Common myeloid progenitor, CD34-positive (primary cell): ENCODE measurements around the gene POU4F2.
"Not testable (repeated sequence)": the region's sequence is repeated elsewhere in the genome, so short reads cannot be mapped to it uniquely, and the experiment has no call there.

Source experiments
- CTCF ChIA-PET: fragments of 350-600 bp; sonication (Branson Sonifier 250); formaldehyde crosslinking; loops from one replicate; lab custom pipeline; 2021; ENCODE audit warnings: antibody characterized with exemption; lab: Charles Lee
- POLR2A ChIA-PET: fragments of 350-600 bp; sonication (Branson Sonifier 250); formaldehyde crosslinking; loops from one replicate; lab custom pipeline; 2021; ENCODE audit warnings: antibody characterized with exemption; lab: Charles Lee
- DNase-seq, 3 donors: peaks; one replicate each; pipeline versions ENCODE4 v3.0.0 to v3.0.0-alpha.2; 2013
- H3K27ac ChIP-seq, 2 experiments: 1 replicate in 1 of 2; 2 replicates in 1 of 2; pipeline ENCODE4 v1.7.0; 2013; ENCODE audit warnings: inconsistent platforms in 2 of 2, low read length in 2 of 2, mild to moderate bottlenecking in 2 of 2, low read depth in 1 of 2, moderate library complexity in 1 of 2; ENCODE audit not compliant: severe bottlenecking in 2 of 2, insufficient read depth in 1 of 2, poor library complexity in 1 of 2
- H3K27me3 ChIP-seq, 5 experiments: replicated peaks in 2 of 5; 1 replicate in 3 of 5; 2 replicates in 2 of 5; pipeline versions ENCODE4 v1.6.1 to v1.7.0; 2013; ENCODE audit warnings: low read length in 4 of 5, mild to moderate bottlenecking in 2 of 5, moderate library complexity in 2 of 5, inconsistent platforms in 1 of 5; ENCODE audit not compliant: insufficient read depth in 5 of 5, control insufficient read depth in 4 of 5
- H3K36me3 ChIP-seq, 4 experiments: 1 replicate in 2 of 4; 2 replicates in 2 of 4; pipeline versions ENCODE4 v1.6.1 to v1.7.0; 2013; ENCODE audit warnings: low read length in 3 of 4, control low read depth in 1 of 4, mild to moderate bottlenecking in 1 of 4; ENCODE audit not compliant: control insufficient read depth in 4 of 4, insufficient read depth in 4 of 4
- H3K4me1 ChIP-seq, 4 experiments: 1 replicate in 3 of 4; 2 replicates in 1 of 4; pipeline versions ENCODE4 v1.6.1 to v1.7.1; 2013; ENCODE audit warnings: low read length in 3 of 4, mild to moderate bottlenecking in 3 of 4, control low read depth in 1 of 4, inconsistent platforms in 1 of 4, moderate library complexity in 1 of 4; ENCODE audit not compliant: control insufficient read depth in 4 of 4, insufficient read depth in 4 of 4; ENCODE audit errors: control extremely low read depth in 1 of 4
- H3K4me3 ChIP-seq, 7 experiments: 1 replicate in 4 of 7; 2 replicates in 3 of 7; pipeline versions ENCODE4 v1.5.1 to v1.7.0; 2013; ENCODE audit warnings: mild to moderate bottlenecking in 7 of 7, low read length in 6 of 7, moderate library complexity in 6 of 7, inconsistent platforms in 2 of 7, low read depth in 2 of 7, control low read depth in 1 of 7; ENCODE audit not compliant: insufficient read depth in 4 of 7, control insufficient read depth in 1 of 7; ENCODE audit errors: extremely low read depth in 1 of 7
- H3K9me3 ChIP-seq, 5 experiments: 1 replicate in 4 of 5; 2 replicates in 1 of 5; pipeline versions ENCODE4 v1.6.1 to v1.7.1; 2013; ENCODE audit warnings: low read length in 4 of 5, mild to moderate bottlenecking in 2 of 5, inconsistent platforms in 1 of 5, low read depth in 1 of 5, moderate library complexity in 1 of 5; ENCODE audit not compliant: control insufficient read depth in 4 of 5, insufficient read depth in 2 of 5; ENCODE audit errors: control extremely low read depth in 1 of 5
- WGBS: methylation state at CpG from one replicate; pipeline ENCODE4 v1.1.5; 2013; ENCODE audit not compliant: insufficient coverage; 5-methylcytosine and 5-hydroxymethylcytosine counted together

The POU4F2 gene

DNA sequence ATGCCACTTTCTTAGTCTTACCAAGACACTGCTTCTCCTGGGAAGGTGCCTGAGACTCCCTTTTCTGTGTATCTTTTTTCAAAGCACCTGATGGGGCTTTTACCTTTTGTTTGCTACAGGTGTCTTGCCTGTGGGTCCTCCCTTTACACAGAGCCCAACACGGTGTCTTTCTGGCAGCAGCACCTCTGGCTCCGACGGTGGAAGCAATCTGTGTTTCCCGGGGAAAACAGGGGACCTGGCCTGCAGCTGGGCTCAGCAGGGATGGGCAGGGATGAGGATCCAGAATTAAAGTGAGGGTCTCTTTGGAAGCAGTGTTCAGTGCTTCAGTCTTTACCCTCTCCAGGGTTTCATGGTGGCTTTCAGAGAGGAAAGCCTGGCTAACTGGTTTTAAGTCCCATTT is 11.3 kb downstream of the POU4F2 start:
- Histone ChIP-seq H3K27ac (no peak overlapping the region), H3K4me3 (no peak overlapping the region), H3K27me3 (peaks cover 20 to 95% (median 73%) of the 10 kb centered on the region in 5 experiments), H3K4me1 (peaks cover 0 to 8% (median 6%) of the 10 kb centered on the region in 4 experiments), H3K36me3 (no peaks in the 10 kb centered on the region), H3K9me3 (peaks cover 0 to 2% (median 0%) of the 10 kb centered on the region in 5 experiments)
- POLR2A ChIA-PET = no interaction called here
- 0% methylated on average over 4 of the region's 4 CpGs for WGBS
- DNase-seq = no peak
- CTCF ChIA-PET = no interaction called here

DNA sequence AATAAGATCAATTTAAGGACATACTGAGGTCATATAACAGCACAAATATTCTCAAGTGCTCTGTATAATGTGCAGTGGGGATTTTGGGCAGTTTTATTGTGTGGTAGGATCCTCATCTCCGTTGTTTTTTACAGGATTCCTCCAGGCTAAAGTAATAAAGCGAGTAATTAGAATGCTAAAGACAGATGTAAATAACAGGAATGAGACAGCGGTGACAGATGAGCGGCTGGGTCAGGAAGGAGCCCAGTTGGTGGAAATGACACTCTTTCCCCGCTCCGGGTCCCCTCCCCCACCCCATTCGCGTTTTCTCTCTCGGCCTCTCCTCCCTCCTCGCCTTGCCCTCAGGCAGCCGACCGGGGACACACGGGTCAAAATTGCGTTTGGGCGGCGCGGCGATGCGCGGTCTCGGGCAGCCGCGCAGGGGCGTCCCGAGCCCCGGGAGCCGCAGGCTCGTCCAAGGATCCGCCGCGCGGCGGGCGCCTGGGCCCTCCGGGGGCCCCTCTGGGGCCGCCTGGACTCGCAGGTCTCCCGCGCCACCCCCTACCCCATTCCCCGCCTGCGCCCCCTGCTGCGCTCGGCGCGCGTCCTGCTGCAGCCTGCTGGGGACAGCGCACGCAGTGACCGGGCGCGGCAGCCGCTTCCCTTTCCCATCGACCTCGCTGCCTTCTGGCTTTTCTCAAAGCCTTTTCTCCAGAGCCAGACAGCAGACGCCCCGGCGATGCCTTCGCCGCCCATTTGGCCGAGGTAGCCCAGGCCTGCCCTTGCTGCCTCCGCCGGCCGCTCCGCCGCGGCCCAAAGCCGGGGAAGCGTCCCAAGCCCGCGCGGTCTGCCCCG is 16.2 kb downstream of the POU4F2 start:
- H3K4me3 ChIP-seq = peak overlapping the region in 6 of 7 experiments; percentile 12 to 69 (median 50)
- CTCF ChIA-PET = no interaction called here
- no peak overlapping the region for H3K27ac ChIP-seq
- WGBS = under 1% methylated on average over 59 of the region's 72 CpGs
- peaks cover 21 to 88% (median 58%) of the 10 kb centered on the region in 5 experiments for H3K27me3 ChIP-seq
- peaks cover 0 to 13% (median 10%) of the 10 kb centered on the region in 4 experiments for H3K4me1 ChIP-seq
- peaks cover 0 to 2% (median 0%) of the 10 kb centered on the region in 5 experiments for H3K9me3 ChIP-seq
- POLR2A ChIA-PET = no interaction called here
- no peaks in the 10 kb centered on the region for H3K36me3 ChIP-seq
- DNase-seq = peak in 1 of 3 donors; percentile 45

DNA sequence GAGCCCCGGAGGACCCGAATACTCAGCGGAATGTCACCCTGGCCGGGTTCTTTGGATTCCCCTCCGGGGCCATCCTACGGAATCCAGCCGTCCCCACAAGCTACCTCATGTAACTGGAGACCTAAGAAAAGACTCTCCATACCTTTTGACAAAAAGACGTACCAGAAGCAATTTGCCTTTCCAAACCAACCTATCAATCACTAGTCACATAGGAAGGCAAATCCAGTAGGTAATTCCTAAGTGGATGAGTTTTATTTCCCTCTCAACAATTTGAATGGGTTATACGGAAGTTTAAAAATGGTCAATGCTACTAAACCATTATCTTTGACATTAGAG is 16.8 kb downstream of the POU4F2 start:
- Histone ChIP-seq H3K9me3 (peaks cover 0 to 2% (median 0%) of the 10 kb centered on the region in 5 experiments), H3K4me3 (peak overlapping the region in 5 of 7 experiments; percentile 19 to 69 (median 45)), H3K36me3 (no peaks in the 10 kb centered on the region), H3K27me3 (peaks cover 21 to 84% (median 53%) of the 10 kb centered on the region in 5 experiments), H3K4me1 (peaks cover 0 to 13% (median 10%) of the 10 kb centered on the region in 4 experiments), H3K27ac (no peak overlapping the region)
- 0% methylated on average over 7 of the region's 9 CpGs for WGBS
- POLR2A ChIA-PET = no interaction called here
- CTCF ChIA-PET = no interaction called here
- no peak for DNase-seq

DNA sequence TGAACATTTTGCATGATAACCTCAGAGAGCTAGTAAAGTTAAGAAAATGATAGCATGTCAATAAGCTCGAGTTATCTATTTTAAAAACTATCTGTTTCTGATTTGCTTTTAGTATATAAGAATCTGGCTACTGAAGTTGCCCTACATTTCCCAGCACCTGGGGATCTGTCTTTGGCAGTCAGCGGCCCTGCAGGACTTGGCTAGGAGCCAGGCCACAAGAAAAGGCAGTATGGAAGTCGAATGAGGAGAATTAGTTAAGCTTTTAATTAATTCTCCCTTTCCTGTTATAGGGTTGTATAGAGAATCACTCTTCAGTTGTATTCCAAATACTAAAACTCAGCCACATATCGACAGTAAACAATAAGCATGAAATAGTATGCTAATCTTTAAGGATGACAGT is 22.7 kb downstream of the POU4F2 start:
- Histone ChIP-seq H3K27ac (no peak overlapping the region), H3K27me3 (peaks cover 0 to 27% (median 13%) of the 10 kb centered on the region in 5 experiments), H3K36me3 (no peaks in the 10 kb centered on the region), H3K9me3 (no peaks in the 10 kb centered on the region), H3K4me1 (no peaks in the 10 kb centered on the region), H3K4me3 (no peak overlapping the region)
- ChIA-PET CTCF (no interaction called here), POLR2A (interaction anchor here (0.6 kb wide), 1 partner anchor 448 kb away, joined by 3 read pairs; no protein-coding TSS in a partner anchor)
- no CpG with 5 or more reads among the region's 4 CpGs for WGBS
- DNase-seq = no peak

DNA sequence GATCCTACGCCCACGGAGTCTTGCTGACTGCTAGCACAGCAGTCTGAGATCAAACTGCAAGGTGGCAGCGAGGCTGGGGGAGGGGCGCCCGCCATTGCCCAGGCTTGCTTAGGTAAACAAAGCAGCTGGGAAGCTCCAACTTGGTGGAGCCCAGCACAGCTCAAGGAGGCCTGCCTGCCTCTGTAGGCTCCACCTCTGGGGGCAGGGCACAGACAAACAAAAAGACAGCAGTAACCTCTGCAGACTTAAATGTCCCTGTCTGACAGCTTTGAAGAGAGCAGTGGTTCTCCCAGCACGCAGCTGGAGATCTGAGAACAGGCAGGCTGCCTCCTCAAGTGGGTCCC is 25.2 kb downstream of the POU4F2 start:
- CTCF ChIA-PET, POLR2A ChIA-PET: not testable (repeated sequence)

DNA sequence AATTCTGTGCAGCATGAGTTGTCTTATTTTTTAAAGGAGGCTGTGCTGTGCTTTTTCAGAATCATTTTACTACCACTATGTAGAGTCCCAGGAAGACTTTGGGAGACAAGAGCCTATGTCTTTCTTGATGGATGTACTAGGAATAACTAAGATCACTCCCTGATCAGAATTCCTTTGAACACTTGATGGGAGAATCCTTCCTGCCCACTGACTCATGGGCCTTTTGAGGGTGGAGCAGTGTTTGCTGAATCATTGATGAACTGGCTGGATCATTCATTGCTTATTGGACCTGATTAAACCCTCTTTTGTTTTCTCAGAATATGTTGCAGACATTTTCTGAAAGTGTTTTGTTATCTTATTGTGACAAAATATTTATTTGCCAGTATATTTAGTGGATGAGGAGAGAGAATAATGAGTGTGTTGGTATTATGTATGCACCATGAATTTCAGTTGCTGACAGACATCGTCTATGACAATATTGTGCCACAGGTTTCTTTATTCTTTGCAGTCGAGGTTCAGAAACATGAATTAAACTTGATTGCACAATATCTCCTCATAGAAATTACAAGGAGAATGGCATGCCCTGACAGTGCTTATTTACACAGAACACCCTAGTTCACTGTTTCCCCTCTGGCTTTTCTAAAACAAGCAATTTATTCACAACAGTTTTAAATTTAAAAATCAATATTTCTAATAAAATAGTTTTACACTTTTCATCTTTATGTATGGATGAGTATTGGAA is 36.3 kb downstream of the POU4F2 start:
- POLR2A ChIA-PET = no interaction called here
- no CpG with 5 or more reads among the region's 2 CpGs for WGBS
- CTCF ChIA-PET = no interaction called here

More for the DNA sequence above, 25.2 kb downstream of the POU4F2 start:
- DNase-seq, H3K27me3 ChIP-seq, H3K27ac ChIP-seq, H3K4me3 ChIP-seq, H3K9me3 ChIP-seq, H3K4me1 ChIP-seq, H3K36me3 ChIP-seq: not testable (repeated sequence)
- 40% methylated on average over 1 of the region's 6 CpGs for WGBS

More for the DNA sequence above, 36.3 kb downstream of the POU4F2 start:
- Histone ChIP-seq H3K4me1 (no peaks in the 10 kb centered on the region), H3K36me3 (no peaks in the 10 kb centered on the region), H3K27me3 (no peaks in the 10 kb centered on the region), H3K9me3 (no peaks in the 10 kb centered on the region), H3K27ac (no peak overlapping the region), H3K4me3 (no peak overlapping the region)
- no peak for DNase-seq
